Stimulated activated CD4-positive, alpha-beta T cell treated with anti-CD3 and anti-CD28 coated beads, Interleukin-15, amount 100 ng/mL, for 24 hours (primary cell): ENCODE results near the gene PKP4.
"Not testable (repeated sequence)": the region's sequence is repeated elsewhere in the genome, so short reads cannot be mapped to it uniquely, and the experiment has no call there.

Experiments
- DNase-seq: peaks from one replicate; pipeline ENCODE4 v3.0.0-alpha.2; 2020

The PKP4 gene

DNA sequence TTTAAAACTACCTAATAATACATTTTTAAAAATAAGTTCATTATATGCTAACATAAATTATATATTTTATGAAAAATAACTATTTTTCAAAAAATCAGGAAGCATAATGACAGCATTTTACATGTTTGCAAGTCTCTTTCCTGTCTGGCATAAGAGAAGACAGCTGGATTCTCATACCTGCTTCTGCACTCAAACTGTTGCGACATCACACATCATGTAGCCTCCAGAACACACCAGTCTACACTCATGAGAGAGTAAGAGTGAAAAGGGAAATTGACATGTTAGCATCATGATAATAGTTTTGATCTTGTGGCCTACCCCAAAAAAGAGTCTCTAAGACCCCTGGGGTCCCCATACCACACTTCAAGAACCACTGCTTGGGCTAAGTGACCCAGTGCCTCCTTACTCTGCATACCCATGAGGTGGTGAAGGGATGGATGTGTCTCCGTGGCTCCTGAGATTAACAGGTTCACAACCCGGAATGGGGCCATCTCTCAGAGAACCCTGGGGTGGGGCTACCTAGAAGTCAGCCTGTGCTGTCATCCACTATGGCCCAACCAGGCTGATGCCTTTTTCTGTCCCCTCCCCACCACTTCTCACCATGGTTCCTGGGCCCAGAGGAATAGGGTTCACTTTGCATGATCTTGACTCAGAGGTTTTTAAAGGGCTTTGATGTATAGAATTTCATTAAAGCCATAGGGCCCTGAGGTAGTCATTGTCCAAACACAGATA is 235.8 kb downstream of the PKP4 start:
- no peak for DNase-seq

DNA sequence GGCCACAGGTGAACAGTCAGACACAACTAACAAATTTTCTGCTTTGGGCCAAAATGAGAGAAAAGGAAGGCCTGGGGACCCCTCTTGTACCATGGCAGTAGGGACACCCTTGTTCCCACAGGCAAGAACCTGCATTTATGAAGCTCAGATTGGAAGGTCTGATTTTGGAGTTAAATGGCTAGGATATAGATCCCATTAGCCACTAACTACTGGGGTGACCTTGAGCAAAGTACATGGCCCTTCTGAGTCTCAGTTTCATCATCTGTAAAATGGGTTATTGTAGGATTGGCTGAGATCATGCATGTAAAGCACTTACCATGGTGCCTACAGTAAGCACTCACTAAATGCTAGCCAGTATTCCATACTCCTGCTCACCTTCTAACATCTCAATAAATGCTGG is 236.7 kb downstream of the PKP4 start:
- no peak for DNase-seq

DNA sequence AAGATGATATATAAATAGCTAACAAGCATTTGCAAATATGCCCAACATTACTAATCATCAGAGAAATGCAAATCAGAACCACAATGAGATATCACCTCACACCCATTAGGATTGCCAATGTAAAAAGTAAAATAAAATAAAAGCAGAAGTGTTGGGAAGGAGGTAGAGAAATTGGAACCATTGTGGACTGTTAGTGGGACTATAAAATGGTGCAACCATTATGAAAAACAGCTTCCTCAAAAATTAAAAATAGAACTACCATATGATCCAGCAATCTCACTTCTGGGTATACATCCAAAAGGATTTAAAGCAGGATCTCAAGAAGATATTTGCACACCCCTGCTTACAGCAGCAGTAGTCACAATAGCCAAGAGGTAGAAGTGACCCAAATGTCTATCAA is 238.6 kb downstream of the PKP4 start:
- no peak for DNase-seq

DNA sequence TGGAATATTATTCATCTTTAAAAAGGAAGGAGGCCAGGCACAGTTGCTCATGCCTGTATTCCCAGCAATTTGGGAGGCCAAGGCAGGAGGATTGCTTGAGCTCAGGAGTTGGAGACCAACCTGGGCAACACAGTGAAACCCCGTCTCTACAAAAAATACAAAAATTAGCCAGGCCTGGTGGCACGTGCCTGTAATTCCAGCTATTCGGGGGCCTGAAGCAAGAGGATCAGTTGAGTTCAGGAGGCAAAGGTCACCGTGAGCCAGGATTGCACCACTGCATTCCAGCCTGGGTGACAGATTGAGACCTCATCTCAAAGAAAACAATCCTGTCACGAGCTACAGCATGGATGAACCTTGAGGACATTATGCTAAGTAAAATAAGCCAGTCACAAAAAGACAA is 239.0 kb downstream of the PKP4 start:
- not testable (repeated sequence) for DNase-seq

DNA sequence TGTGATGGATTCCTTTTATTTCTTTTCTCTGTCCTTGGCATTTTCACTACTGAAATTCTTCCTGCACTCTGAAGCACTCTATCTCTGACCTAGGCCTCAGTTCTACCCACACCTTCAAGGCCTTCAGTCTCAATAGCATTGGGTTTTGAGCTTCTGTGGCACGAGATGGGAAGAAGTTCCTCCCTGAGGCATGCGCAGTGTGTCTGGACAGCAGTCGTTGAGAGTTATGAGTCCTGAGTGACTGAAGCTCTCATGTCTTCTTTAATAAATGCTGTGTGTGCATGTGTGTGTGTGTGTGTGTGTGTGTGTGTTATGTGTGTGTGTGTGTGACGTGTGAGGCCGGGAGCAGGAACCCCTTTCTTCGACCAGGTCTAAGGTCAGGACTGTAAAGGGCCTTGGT is 242.6 kb downstream of the PKP4 start:
- no peak for DNase-seq

DNA sequence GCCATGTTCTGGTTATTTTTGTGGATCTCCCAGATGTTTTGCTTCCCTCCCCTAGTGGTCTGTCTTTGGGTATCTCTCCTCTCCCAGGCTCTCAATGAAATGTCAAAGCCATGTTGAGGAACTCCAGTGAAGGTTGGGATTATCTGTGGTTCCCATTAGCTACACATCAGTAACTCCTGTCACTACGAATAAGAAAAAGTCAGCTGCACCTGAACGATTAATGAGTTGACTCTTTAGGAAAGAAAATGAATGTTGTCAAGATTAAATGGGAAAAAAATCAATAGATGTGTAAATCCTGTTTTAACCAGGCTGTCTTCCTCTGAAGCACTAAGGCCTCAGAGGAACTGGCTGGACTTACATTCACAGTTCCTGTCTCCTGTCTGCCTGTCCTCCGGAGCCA is 244.3 kb downstream of the PKP4 start:
- DNase-seq = no peak

DNA sequence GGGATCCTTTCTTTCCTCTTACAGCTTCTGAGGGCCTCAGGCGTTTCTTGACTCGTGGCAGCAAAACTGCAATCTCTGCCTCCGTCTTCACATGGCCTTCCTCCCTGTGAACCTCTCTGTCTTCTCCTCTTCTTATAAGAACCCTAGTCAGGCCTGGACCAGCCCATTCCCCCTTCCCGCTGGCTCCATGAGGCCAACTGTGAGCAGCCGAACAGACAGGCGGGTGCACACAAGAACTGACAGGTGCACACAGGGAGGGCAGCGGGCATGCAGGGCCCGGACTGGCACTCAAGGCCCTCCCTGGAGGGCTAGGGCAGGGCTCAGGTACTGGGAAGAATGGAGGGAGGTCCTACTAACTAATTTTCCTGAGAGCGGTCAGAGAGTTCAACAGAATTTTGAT is 246.0 kb downstream of the PKP4 start:
- no peak for DNase-seq

DNA sequence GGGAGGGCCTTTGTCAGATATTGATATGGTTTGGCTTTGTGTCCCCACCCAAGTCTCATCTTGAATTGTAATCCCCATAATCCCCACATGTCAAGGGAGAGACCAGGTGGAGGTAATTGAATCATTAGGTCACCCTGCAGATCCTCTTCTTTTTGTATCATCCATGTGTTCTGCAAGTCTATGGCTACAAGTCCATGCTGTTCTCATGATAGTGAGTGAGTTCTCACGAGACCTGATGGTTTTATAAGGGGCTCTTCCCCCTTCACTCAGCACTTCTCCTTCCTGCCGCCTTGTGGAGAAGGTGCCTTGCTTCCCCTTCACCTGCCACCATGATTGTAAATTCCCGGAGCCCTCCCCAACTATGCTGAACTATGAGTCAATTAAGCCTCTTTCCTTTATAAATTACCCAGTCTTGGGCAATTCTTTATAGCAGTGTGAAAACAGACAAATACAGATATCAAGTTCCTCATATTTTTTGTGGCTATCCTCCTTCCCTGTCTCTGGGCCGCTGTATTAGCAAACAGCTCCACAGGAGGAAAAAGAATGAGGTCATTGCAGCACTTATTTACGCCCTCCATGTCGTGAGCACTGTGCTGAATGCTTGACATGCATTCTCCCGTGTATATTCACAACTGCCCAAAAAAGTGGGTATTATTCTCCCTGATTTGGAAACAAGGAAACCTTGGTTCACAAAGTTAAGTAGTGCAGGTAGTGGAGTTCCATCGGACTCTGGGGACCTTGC is 248.1 kb downstream of the PKP4 start:
- not testable (repeated sequence) for DNase-seq

DNA sequence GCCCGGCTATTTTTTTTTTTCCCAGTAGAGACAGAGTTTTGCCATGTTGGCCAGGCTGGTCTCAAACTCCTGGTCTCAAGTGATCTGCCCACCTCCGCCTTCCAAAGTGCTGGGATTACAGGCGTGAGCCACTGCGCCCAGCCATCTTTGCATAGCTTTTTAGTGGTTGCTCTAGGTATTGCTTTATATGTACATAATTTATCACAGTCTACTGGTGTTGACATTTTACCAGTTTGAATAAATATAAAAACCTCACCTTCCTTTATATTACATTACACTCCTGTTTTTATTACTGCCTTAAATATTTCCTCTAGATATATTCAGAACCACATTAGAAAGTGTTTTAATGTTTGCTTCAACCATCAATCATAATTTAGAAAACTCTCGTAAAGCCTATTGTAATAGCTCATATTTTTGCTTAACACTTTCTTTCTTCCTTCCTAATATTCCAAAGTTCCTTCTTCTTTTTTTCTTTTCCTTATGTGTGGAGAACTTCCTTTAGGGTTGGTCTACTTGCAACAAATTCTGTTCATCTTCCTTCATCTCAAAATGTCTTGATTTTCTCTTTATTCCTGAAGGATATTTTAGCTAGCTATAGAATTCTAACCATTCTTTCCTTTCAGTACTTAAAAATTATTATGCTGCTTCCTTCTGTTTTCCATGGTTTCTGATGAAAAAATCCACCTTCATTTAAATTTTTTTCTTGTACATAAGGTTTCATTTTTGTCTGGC is 256.2 kb downstream of the PKP4 start:
- no peak for DNase-seq

DNA sequence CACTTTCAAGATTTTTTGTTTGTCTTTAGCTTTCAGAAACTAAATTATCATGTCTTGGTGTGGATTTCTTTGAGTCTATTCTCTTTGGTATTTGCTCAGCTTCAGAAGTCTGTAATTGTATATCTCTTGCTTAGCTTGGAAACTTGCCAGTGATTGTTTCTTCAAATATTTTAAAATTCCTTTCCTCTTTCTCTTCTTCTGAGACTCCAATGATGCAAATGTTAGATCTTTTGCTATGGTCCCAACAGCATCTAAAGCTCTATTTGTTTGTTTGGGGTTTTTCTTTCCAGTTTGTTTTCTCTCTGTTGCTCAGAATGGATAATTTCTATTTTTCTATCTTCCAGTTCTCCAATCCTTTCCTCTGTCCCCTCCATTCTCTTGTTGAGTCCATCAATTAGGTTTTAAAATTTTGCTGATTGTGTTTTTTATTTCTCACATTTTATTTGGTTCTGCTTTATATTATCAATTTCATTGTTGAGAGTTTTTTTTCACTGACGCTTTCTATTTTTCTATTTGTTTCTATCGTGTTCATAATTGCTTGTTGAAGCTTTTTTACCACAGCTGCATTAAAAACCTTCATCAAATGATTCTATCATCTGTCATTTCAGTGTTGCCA is 256.9 kb downstream of the PKP4 start:
- no peak for DNase-seq

DNA sequence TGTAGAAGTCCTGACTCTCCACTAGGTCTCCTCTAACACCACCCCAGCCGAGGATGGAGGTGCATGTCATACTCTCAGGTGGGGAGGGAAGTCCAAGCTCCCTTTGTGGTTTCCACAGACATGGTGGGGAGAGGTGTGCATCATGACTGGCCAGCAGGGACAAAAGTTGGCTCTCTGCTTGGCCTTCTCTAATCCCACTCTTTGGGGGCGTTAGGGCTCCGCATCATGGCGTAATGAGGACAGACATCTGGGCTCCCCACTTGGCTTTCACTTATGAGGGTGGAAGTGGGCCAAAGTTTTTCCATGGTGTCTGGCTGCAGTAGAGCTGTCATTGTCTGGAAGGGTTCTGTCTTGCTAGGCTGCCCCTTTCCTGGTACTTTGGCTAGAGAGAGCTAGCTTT is 257.7 kb downstream of the PKP4 start:
- no peak for DNase-seq

DNA sequence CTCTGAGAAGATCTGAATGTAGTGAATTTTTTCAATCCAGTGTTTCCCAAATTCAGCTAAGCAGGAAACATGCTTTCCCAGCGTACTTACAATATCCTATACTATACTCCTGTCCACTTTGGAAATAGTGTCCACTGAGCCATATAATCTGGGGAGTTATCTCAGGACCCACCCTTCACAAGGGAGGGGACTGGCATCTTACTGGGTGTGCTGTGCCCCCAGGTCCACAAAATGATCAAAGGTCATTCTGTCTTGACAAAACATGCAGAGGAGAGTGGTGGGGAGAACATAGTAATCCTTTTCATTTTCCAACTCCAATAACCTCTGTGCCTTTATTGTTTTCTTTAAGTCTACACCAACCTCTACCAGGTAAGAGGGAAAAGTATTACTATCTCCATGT is 258.6 kb downstream of the PKP4 start:
- no peak for DNase-seq

DNA sequence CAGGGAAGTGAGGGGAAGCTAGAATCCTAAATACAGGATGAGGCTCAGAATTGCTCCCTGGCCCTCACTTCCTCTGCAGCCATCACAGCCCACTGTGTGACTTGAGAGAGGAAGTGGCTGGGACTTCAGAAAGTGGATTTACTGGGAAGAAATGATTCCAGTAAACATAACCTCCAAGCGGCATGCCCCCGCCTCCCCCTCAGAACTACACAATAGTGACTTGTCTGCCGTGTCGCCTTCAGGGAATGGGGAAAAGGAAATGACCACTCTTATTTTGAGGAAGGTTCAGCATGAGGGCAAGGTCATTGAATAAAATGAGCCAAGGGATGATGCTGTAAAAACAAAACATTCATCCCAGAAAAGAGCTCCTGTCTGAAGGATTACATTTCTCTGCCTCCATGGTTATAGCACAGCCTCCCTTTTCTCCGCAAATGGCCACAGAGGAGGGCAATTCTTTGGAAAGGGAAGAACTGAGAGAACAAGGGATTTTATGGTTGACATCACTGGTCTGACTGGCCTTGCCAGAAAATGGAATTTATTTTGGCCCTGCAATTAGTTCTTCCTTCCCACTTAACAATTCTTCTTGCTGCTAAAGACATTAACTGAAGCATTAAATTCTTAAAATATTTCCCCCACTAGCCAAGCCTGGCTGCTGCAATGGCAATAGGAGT is 259.5 kb downstream of the PKP4 start:
- no peak for DNase-seq

DNA sequence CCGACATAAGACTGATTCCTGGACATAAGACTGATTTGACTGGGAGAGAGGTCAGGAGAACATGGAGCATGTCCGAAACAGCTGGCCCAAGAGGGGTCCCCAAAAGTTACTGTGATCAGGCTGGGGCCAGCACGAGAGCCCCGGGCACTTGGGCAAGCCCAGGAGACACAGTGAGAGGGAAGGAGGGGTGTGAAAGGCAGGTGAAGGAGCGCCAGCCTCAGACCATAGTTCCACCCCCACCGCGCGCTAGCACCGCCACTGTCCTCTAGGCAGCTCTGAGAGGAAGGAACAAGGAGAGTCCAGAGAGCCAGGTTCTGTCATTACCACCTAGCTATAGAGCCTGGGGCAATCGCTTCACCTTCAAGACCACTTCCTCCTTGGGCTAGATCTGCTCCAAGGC is 260.2 kb downstream of the PKP4 start:
- DNase-seq = no peak

DNA sequence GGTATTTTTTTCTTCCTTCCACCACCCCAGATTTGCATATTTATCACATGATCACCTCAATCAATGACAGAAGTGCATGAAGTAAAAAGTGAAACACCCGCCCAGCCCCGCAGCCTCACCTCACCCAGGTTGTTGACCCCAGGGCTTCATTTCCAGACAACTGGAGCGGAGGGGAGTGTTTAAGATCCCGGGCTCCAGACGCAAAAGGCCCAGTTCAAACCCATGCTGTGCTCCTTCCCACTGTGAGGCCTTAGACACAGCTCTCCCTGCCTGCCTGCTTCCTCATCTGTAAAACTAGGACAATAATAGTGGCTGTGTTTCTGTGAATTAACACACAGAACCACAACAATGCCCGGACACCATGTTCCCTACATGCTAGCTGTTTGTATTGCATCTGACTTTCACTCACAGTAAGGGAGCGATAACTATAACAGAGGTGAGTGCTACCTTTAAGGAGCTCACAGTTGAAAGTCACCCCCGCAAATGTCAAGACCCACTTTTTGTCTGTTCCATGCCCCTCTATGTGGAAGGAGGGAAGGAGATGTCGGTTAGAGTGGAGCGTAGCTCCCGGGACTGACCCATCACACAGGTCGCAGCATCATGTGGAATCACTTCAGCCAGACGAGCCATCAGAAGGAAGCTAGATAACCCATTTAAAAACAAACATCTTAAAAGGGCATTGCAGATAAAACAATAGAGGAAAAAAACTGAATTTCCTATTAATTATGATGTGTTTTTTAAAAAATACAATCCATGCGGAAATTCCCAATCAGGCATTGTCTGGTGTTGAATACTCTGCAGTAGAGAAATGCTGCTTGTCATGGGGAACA is 260.8 kb downstream of the PKP4 start:
- DNase-seq = no peak

DNA sequence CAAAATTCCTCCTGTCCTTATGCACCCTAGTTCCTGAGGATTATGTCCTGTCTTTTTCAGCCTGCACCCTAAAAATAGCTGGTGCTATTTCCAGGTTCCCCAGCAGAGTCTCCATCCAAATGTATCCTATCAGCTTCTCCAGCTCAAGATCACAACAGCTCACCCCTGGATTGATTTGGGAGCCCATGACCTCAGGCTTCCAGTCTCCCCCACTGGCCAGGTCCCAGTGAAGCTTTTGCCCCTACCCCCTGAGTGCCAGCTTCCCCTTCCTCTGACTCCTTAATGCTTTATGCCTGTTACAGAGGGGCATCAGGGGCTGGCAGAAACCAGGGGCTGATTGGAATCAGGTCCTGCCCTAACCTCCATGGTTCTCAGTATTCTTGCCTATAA is 261.4 kb downstream of the PKP4 start:
- no peak for DNase-seq

DNA sequence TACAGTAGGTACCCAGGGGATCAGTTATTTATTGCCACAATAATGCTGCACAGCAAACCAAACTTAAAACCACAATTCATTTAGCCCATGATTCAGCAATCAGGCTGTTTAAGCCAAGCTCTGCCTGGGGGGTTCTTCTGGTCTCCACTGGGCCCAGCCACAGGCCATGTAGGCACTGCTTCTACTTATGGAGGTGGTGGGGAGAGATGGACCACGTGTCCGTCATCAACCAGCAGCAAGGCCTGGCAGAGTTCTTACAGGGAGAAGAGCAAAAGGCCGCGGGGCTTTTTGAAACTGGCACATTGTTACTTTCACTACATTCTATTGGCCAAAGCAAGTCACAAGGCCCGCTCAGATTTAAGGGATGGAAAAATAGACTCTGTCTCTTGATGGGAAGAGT is 262.1 kb downstream of the PKP4 start:
- no peak for DNase-seq

DNA sequence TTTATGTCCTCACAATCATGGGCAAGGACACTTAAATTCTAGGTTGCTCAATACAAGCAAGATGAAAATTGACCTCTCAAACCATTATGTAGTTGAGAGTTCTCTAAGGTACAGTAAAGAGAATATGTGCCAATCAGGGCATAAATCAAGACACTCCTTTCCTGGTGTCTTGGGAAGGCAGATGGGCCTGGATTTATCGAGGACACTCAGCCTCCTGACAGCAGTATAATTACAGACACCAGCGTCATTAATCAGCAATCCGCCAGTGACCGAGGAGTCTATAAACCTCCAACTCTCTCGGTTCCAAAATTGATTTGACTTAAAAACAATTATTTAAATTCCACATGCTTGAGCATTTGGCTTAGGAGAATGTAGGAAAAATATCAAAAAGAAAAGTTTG is 262.7 kb downstream of the PKP4 start:
- no peak for DNase-seq

DNA sequence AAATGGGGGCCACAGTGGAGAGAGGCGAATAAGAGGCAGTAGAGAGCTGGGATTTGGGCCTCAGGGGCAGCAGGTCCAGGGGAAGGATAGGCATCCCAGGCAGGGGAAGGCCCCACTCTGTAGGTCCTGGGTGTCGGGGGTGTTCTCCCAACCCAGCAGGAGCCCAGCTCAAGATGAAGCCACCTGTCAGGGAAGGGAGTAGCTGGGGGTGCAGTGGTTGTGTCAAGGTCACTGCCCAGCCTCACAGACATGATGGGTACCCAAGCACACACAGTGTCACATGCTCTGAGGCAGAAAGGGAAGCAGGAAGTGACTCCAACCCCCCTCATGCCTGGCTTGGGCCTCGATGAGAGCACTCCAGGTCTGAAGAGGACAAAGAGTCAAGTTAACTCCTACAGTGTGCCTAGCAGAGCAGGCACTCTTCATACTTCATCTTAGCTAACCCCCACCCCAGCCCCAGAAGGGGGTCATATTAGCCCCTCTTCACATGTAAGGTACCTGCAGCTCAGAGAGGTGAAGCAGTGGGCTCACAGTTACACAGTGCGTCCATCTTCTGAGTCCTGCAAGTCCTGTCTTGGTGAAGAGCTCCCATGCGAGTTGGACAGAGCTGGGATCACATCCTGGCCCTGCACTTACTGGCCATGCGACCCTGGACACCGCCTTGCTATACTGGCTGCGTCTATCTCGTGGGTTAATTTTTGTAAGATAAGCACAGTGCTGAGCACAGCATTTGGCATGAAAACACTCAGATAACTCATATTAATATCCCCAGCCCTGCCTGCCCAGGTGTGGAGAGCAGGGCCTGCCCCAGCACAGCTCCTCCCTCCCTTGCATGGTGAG is 265.7 kb downstream of the PKP4 start:
- DNase-seq = no peak

DNA sequence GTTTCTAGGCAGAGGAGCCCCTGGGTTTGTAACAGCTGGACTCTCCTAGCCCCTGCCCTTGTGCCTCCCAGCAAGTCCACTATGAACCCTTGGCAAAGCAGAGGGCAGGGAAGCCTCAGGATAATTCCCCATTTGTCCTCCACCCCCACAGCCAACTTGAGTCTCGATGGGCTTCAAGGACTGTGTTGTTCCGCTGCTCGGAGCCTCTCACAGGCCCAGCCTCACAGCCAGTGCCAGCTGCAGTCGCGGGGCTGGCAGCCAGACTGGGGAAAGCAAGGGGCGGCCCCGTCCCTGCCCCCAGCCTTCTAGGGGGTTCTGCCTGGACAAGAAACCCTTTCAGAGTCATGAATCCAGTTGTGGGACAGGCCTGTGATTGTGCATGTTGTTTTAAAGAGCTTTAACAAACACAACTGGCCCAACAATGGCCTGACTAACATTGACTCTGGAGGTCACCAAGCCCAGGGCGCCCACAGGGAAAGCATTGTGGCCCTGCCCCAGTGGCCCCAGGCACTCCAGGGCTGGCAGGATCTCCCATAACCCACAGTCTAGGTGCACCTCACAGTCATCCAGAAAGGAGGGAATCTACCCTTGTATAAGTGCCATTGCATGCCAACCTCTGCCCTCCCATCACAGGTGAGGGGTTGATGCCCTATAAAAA is 266.6 kb downstream of the PKP4 start:
- no peak for DNase-seq
